SHP77 (cell line): Measurements from ENCODE around the gene SLC6A1.

ENCODE experiments used
- DNase-seq, 2 experiments: peaks; one replicate each; lab custom pipeline; 2025; lab: John Stamatoyannopoulos, UW

Gene SLC6A1

DNA sequence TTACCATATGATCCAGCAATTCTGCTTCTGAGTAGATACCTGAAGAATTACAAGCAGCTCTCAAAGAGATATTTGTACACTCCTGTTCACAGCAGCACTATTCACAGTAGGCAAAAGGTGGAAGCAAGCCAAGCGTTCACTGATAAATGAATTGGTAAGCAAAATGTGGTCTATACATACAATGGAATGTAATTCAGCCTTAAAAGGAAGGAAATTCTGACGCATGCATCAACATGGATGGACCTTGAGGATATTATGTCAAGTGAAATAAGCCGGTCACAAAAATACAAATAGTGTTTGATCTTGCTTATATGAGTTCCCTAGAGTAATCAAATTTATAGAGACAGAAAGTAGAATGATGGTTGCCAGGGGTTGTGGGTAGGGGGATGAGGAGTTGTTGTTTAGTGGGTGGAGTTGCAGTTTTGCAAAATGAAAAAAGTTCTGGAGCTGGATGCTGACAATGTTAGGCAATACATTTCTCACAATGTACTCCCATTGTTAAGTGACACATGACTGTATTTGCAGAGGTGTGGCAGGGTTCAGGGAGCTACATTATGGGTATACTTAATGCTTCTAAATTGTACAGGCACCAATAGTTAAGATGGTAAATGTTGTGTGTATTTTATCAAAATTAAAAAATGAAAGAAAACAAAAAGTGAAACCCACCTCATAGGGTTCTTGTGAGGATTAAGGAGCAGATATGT, 26.7 kb downstream of the SLC6A1 start:
- DNase-seq: no peak

GRCh38 chr3:11020764-11021163, 28.2 kb downstream of the SLC6A1 start:
- no peak for DNase-seq

DNA sequence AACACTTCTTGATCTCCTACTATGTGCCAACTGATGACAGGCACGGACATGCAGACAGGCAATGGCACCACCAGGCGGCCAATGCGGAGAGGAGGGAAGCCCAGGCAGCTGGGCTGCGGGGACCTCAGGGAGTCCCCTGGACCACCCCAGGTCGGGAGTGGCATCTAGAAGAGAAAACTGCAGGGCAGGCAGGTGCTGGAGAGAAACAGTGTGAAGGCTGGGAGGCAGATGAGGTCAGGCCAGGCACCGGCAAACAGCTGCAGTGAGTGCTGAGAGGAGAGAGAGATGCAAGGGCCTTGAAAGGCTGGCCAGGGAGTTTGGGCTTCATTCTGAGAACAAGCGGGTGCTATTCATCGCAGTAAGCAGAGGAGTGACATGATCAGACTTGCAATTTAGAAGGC, 29.1 kb downstream of the SLC6A1 start:
- DNase-seq: no peak

GRCh38 chr3:11022115-11022514, 29.6 kb downstream of the SLC6A1 start:
- DNase-seq: no peak

DNA sequence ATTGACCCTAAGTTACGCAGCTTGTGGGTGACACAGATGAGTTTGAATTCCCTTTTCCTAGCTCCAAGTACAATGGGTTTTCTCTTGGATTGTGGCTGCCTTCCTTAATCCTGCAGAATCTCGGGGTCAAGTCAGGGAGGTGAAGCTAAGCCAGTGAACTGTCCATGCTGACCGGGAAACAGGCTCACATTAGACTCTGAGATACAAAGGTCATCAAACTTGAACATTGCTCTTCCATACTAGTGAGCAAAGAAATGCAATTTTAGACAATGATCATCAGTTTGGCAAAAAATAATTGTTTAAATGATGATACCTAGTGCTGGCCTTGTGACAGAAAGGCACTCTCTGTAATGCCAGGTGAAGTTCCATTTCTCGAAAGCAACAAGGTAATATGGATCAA, 31.6 kb downstream of the SLC6A1 start:
- DNase-seq: no peak

- DNase-seq: no peak
Measured at GRCh38 chr3:11029948-11030347, 37.4 kb downstream of the SLC6A1 start.

DNA sequence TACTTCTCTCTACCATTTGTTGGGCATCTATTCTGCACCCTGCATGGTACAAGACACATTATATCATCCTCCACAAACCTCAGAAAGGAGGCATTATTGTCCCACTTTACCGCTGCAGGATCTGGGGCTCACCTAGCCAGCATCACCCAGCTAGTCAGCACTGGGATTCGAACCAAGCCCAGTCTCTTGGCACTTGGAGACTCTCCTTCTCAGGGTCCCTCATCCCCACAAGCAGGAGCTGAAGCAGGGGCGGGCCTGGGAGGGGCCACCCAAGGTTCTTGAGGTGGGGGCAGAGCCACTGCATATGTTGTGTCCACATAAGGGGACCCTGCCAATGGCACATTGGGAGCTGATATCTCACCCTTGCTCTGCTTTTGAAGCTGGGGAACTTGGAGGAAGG, 41.3 kb downstream of the SLC6A1 start:
- DNase-seq: no peak

- DNase-seq: no peak
Measured at GRCh38 chr3:11034309-11034985, 41.9 kb downstream of the SLC6A1 start.

GRCh38 chr3:11035757-11036505, 43.4 kb downstream of the SLC6A1 start:
- DNase-seq: no peak

GRCh38 chr3:11037241-11037873, 44.8 kb downstream of the SLC6A1 start:
- DNase-seq: no peak

DNA sequence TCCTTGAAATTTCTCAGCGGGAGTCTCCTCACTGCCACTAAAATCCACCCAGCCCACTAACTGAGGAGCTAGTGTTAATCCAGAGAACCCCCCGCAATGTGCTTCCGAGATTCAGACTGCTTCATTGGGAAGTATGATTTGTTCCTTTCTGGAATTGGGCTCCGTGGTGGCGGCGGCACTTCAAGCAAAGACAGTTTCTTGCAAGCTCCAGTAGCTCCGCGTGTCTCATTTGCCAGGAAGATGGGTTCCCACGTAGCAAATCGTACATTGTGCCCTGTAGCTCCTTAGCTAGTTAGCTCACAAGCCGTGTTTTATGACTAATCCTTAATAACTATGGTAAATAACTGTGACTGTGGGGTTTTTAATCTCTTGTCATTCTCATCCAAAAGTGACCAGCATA, 45.4 kb downstream of the SLC6A1 start:
- no peak for DNase-seq

DNA sequence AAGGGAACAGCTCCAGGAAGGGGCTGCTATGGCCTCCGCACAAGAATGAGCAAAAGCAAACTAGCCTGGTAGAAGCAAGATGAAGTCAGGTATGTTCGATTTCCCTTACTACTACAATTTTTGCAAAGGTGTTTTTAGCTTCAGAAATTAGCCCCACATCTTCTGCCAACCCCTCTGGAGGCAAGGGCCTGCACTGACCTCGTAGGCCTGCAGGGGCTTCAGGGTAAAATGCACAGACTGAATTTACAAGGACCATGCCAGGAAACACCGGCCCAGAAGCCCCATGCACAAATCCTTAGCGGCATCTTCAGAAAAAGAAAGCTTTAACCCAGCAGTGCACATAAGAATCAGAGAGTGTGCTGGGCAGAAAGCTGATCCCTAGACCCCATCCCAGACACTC, 53.0 kb downstream of the SLC6A1 start:
- DNase-seq: no peak

- DNase-seq: no peak
Measured at GRCh38 chr3:11047500-11047899, 55.0 kb downstream of the SLC6A1 start.

GRCh38 chr3:11050666-11051323, 58.2 kb downstream of the SLC6A1 start:
- no peak for DNase-seq

DNA sequence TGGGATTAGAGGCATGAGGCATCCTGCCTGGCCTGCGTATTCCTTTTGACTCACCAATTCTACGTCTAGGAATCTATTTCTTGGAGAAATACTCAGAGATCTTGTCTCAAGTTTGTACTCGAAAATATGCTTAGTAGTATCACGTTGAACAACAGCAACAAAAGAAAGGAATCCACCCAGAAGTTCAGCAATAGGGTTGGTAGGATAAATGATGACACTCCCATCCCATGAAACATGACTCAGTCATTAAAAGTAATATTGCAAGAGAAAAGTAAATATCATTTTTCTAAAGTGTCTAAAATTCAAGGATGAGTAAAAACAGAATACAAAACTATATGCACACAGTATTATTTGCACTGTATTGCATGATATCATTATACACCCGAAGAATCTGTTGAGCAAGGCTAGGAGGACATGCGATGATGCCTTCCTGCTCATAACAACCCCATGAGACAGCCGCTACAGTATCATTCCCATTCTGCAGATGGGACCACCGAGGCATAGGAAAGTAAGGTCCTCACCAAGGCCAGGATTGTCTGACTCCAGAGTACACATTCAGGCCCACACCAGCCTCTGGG, 61.5 kb downstream of the SLC6A1 start:
- no peak for DNase-seq

DNA sequence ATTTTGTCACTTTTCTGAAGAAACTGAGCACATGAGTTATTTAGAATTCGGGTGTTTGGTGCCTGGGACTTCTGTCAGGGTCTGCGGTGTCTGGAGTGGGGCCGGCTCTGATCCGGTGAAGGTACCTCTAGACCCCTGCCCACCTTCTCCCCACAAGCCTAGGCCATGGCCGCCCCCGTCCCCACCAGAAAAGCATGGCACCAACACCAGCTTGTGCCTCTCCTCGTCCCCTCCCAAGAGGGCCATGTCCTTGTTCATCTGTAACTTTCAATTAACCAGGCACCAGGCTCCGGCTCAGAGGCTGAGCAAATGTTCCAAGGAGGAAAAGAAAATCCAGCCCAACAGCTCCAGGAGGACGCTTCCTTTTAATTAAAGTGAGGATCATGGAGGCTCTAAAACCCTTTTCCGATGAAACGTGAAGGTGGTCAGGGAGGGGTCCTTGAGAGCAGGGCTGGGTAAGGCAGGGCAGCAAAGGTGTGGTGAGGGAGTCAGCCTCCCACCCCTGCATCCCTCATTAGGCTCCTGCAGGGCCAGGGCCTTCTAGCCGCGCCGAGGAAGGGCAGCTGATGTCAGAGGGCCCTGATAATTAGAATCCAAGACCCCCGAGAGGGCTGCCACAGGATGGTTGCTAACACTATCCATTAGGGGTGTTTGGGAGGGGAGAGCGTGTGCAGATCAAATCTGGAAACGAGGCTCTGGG, 62.3 kb downstream of the SLC6A1 start:
- no peak for DNase-seq

GRCh38 chr3:11055496-11055895, 62.9 kb downstream of the SLC6A1 start:
- DNase-seq: no peak

DNA sequence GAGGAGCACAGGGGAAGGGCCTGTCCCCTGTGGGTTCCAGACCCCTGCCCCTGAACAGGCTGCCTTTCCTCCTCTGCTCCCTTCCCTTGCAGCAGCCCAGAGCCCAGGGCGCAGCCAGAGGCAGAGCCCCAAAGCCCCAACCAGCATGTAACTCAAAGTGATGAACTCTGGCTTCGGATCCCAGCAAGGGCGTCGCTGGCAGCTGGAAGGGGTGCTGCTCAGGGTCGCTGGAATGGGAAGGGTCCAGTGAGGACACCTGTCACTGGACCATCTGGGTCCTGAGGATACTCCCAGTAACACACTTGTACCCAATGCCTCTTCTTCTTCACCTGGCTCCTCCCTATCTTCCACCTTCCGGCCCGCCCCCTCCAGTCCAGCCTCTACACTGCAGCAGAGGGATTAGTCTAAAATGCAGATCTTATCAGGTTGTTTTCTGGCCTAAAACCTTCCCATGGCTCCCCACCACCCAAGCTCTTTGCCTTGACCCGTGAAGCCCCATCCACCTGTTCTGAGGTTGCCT, 64.0 kb downstream of the SLC6A1 start:
- DNase-seq: no peak

- DNase-seq: no peak
Measured at GRCh38 chr3:11057655-11058054, 65.1 kb downstream of the SLC6A1 start.

DNA sequence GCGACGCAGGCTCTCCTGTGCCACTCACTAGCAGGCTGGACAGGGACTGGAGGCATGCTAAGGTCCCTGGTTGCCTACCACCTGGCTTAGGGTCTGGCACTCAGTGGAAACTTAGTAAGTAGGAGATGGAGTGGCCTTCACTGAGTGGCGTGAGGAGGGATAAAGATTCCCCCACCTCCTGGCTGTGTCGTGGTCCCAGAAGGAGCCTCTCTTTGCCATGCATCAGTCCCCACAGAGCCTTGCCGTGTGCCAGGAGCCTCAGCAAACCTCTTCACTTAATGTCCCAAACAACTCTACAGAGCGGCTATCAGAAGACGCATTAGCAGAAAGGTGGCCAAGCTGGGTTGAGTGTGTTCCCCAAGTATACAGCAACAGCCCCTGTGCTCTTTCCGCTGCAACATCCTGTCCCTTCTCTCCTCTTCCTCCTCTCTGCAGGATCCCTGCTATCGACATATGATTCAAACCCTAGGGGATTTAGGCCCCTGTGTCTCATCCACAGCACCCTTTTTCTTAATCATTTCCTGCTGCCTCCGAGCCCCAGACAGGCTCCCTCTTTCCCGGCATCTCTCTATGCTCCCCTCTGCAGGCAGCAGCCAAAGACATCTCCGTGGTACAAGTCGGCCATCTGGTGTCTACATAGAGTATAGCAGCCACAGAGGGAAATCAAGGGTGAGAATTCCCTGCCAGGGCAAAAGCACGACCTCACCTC, 66.7 kb downstream of the SLC6A1 start:
- peak; percentile 56 to 67 for DNase-seq
